ENCODE results near the gene C5orf15. TPM values are rescaled to one million over a fixed set of nuclear protein-coding genes. Genes with fewer than 3 reads are reported as not detected.

The C5orf15 gene
- total RNA-seq, 1 experiment from 2014 or later: 45.2 TPM

DNA sequence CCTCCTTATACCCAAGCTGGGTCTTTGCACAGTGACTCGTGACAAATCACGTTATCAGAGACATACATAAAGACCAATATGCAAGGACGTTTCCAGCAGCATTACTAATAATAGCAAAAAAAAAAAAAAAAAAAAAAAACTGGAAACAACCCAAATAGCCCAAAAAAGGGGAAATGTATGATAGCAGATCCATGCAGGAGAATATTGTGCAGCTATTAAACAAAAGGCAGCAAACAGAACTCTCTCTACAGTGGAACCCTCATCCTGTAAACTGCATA lies 37.7 kb downstream of the C5orf15 start:
- Histone ChIP-seq H3K9me3 (ENCODE audit: low read length) (no peaks in the 10 kb centered on the region), H3K4me3 (ENCODE audit: low read length) (no peak overlapping the region), H3K9me2 (replicated peaks; ENCODE audit: low read length) (no peaks in the 10 kb centered on the region), H4K20me1 (ENCODE audit: low read length) (no peaks in the 10 kb centered on the region), H3F3A (ENCODE audit: low read length, unreplicated experiment) (no peaks in the 10 kb centered on the region), H3K79me2 (ENCODE audit: low read length) (no peaks in the 10 kb centered on the region), H3K36me3 (ENCODE audit: low read depth, low read length) (no peaks in the 10 kb centered on the region), H3K4me2 (ENCODE audit: low read length) (no peak overlapping the region), H3K9ac (ENCODE audit: low read length) (no peak overlapping the region), H2AFZ (ENCODE audit: low read length) (no peak overlapping the region), H3K27me3 (ENCODE audit: low read length) (no peaks in the 10 kb centered on the region), H3K4me1 (ENCODE audit: insufficient read depth, low read length) (peaks cover 14% of the 10 kb centered on the region), H3K27ac (ENCODE audit: low read length) (no peak overlapping the region)
- TF ChIP-seq, protein P1, sequence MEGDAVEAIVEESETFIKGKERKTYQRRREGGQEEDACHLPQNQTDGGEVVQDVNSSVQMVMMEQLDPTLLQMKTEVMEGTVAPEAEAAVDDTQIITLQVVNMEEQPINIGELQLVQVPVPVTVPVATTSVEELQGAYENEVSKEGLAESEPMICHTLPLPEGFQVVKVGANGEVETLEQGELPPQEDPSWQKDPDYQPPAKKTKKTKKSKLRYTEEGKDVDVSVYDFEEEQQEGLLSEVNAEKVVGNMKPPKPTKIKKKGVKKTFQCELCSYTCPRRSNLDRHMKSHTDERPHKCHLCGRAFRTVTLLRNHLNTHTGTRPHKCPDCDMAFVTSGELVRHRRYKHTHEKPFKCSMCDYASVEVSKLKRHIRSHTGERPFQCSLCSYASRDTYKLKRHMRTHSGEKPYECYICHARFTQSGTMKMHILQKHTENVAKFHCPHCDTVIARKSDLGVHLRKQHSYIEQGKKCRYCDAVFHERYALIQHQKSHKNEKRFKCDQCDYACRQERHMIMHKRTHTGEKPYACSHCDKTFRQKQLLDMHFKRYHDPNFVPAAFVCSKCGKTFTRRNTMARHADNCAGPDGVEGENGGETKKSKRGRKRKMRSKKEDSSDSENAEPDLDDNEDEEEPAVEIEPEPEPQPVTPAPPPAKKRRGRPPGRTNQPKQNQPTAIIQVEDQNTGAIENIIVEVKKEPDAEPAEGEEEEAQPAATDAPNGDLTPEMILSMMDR (conservative IDR thresholded peaks at IDR 0.05; ENCODE audit: low read depth, low read length): no peak
- no peak for TF ChIP-seq EZH2phosphoT487 (IDR thresholded peaks at IDR 0.05; ENCODE audit: borderline replicate concordance, low read length)
- ATAC-seq: no peak
- DNase-seq: no peak
- BruUV-seq (replicated peaks): no TSS peak
- CTCF ChIA-PET: no interaction called here
- intact Hi-C loops (cut with micrococcal nuclease): no loop called here
- POLR2A ChIA-PET (ENCODE audit: unreplicated experiment): no interaction called here

DNA sequence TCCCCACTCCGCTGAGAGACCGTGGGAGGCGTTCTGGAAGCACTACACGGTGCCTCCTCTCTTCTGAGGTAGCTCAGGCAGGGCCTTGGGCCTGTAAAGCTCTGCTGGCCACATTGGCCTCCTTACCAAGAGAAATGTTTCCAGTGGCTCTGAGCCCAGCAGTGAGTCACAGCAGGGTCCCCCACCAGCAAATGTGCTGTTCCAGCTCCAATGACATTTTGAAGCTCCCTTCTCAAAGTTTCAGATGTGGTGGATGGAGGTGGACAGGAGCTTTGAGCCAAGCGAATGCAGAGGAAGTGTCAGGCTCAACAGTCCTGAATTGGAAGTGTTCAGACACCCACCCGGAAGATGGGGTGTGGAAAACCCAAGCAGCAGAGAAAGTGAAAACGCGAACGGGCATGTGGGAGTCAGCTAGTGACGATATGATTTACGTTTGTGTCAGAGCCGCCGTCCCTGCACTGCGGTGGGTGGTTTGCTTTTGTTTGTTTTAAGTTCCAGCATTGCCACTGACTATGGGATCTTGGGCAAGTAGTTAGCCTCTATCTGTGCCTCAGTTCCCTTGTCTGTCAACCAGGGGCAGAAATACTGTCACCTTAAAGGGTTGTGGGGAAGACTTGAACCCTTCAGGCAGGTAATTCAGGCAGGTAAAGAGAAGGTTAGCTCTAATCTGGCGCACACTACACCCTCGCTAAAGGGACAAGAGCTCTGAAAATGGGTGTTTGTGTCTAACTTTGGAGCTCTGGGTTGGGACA lies 38.2 kb downstream of the C5orf15 start:
- Histone ChIP-seq H3K4me1 (ENCODE audit: insufficient read depth, low read length) (peaks cover 20% of the 10 kb centered on the region), H3K9me3 (ENCODE audit: low read length) (no peaks in the 10 kb centered on the region), H3K9ac (ENCODE audit: low read length) (no peak overlapping the region), H3F3A (ENCODE audit: low read length, unreplicated experiment) (no peaks in the 10 kb centered on the region), H4K20me1 (ENCODE audit: low read length) (no peaks in the 10 kb centered on the region), H3K4me2 (ENCODE audit: low read length) (no peak overlapping the region), H2AFZ (ENCODE audit: low read length) (no peak overlapping the region), H3K27ac (ENCODE audit: low read length) (no peak overlapping the region), H3K27me3 (ENCODE audit: low read length) (no peaks in the 10 kb centered on the region), H3K9me2 (replicated peaks; ENCODE audit: low read length) (no peaks in the 10 kb centered on the region), H3K79me2 (ENCODE audit: low read length) (no peaks in the 10 kb centered on the region), H3K36me3 (ENCODE audit: low read depth, low read length) (no peaks in the 10 kb centered on the region), H3K4me3 (ENCODE audit: low read length) (no peak overlapping the region)
- BruUV-seq (replicated peaks): no TSS peak
- DNase-seq (no peak), ATAC-seq (no peak)
- intact Hi-C loops (cut with micrococcal nuclease): no loop called here
- TF ChIP-seq, protein P1 (conservative IDR thresholded peaks at IDR 0.05; ENCODE audit: low read depth, low read length): no peak
- TF ChIP-seq EZH2phosphoT487 (IDR thresholded peaks at IDR 0.05; ENCODE audit: borderline replicate concordance, low read length) (no peak), EZH2 (IDR thresholded peaks at IDR 0.05; ENCODE audit: low read length, unreplicated experiment) (no peak)
- ChIA-PET POLR2A (ENCODE audit: unreplicated experiment) (no interaction called here), CTCF (no interaction called here)

DNA sequence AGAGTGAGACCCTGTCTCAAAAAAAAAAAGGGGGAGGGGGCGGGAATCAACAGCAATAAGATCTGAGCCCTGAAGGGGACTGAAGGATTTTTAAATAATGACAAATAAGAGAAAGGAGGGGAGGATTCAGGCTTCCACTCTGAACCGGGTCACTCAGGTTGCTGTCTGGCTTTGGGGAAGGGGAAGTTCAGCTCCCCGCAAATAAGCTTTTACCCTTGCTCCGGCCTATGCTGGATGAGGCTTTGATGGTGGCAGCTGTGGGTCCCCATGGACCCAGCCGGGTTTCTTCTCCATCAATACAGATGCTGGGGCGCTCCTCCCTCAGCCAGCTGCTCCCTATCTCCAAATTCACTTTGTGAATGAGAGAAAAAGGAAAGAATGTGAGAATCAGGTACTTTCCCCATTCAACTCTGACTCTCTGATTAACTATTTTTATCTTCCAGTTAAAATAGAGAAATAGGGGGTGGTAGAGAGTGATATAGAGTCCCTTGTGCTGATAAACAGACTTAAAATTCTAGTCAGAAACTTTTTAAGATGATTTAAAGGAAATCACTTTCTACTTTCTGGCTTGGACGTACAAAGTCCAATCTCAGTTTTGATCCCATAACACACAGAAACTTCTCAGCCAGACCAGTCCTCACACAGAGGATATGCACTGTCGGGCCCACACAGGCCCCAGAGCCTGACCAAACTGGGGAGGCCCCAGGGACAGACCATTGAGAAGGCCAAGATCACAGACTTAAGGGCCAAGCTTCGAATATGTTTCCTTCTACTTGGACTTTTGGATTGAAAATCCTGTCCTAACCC lies 39.6 kb downstream of the C5orf15 start:
- intact Hi-C loops (cut with micrococcal nuclease): no loop called here
- no peak overlapping the region for H3K4me2 ChIP-seq (ENCODE audit: low read length)
- peaks cover 20% of the 10 kb centered on the region for H3K4me1 ChIP-seq (ENCODE audit: insufficient read depth, low read length)
- no peak overlapping the region for H3K9ac ChIP-seq (ENCODE audit: low read length)
- no peaks in the 10 kb centered on the region for H3K9me3 ChIP-seq (ENCODE audit: low read length)
- H3K27ac ChIP-seq (ENCODE audit: low read length): no peak overlapping the region
- no peaks in the 10 kb centered on the region for H4K20me1 ChIP-seq (ENCODE audit: low read length)
- no peaks in the 10 kb centered on the region for H3K9me2 ChIP-seq (replicated peaks; ENCODE audit: low read length)
- H3K27me3 ChIP-seq (ENCODE audit: low read length): no peaks in the 10 kb centered on the region
- BruUV-seq (replicated peaks): no TSS peak
- no peaks in the 10 kb centered on the region for H3K36me3 ChIP-seq (ENCODE audit: low read depth, low read length)
- CTCF ChIA-PET: no interaction called here
- POLR2A ChIA-PET (ENCODE audit: unreplicated experiment): no interaction called here
- no peaks in the 10 kb centered on the region for H3K79me2 ChIP-seq (ENCODE audit: low read length)
- ATAC-seq (no peak), DNase-seq (no peak)
- no peaks in the 10 kb centered on the region for H3F3A ChIP-seq (ENCODE audit: low read length, unreplicated experiment)
- H2AFZ ChIP-seq (ENCODE audit: low read length): no peak overlapping the region
- no peak overlapping the region for H3K4me3 ChIP-seq (ENCODE audit: low read length)
- TF ChIP-seq EZH2 (IDR thresholded peaks at IDR 0.05; ENCODE audit: low read length, unreplicated experiment) (no peak), EZH2phosphoT487 (IDR thresholded peaks at IDR 0.05; ENCODE audit: borderline replicate concordance, low read length) (no peak)
- TF ChIP-seq, protein P1 (conservative IDR thresholded peaks at IDR 0.05; ENCODE audit: low read depth, low read length): no peak
